Lower leg skin (tissue), 4 donors: ENCODE measurements around the gene PRX. TPM values are rescaled to one million over a fixed set of nuclear protein-coding genes. Genes with fewer than 3 reads are reported as not detected.

Source experiments
- DNase-seq, 2 donors: peaks; one replicate each; pipeline ENCODE4 v3.0.0-alpha.2; 2019; ENCODE audit warnings: low spot score in 2 of 2
- H3K4me3 ChIP-seq: fragments of 200-600 bp; sonication (generic); 2 replicates; pipeline ENCODE4 v1.5.1; 2017; ENCODE audit warnings: mild to moderate bottlenecking, low read depth; ENCODE audit not compliant: poor library complexity, severe bottlenecking
- POLR2A ChIP-seq, 2 donors: fragments of 450-650 bp; IDR thresholded peaks; one replicate each; pipeline ENCODE4 v1.6.1; 2016 to 2017; ENCODE audit warnings: antibody characterized with exemption in 2 of 2, mild to moderate bottlenecking in 1 of 2, moderate library complexity in 1 of 2
- WGBS, 2 donors: methylation state at CpG; one replicate each; pipeline ENCODE4 v1.1.5; 2018; 5-methylcytosine and 5-hydroxymethylcytosine counted together
- intact Hi-C: fragments of 100-400 bp; cut with DNase I; formaldehyde crosslinking; loops from one replicate; pipeline ENCODE4 v1.15.0; 2023; ENCODE audit warnings: low total_unique reads
- total RNA-seq, 4 donors: library from RNA; depleted of rRNA; stranded (reverse); fragments of >200 nt; gene quantifications; one replicate each; pipeline ENCODE4 v1.1.0, GENCODE V29; 2016
- TF ChIP-seq, protein P1 (sequence below), 3 donors: fragments of 450-650 bp; IDR thresholded peaks; one replicate each; pipeline ENCODE4 v1.5.1; 2016; ENCODE audit warnings: antibody characterized with exemption in 3 of 3, mild to moderate bottlenecking in 3 of 3, moderate library complexity in 2 of 3

The PRX gene
- total RNA-seq, 4 donors from 2014 or later, result 2.5 to 7.3 (median 5.6) TPM

DNA sequence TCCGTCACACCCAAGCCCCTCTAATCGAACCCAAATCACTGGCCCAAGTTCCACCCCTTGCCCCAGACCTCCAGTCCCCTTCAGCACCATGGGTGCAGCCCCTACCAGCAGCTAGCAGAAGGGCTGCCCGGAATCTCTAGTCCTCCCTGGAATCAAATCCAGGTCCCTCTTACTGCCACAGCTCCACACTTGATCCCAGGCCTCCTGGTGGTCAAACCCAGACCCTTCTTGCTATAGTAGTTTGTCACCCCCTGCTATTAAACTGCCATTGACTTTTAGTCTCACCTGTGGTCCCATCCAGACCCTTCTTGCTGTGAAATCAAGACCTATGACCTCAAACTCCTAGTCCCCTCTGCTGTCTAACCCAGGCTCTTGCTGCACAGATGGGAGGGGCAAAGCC lies 31.9 kb downstream of the PRX start:
- H3K4me3 ChIP-seq, result no peak overlapping the region
- no peak for DNase-seq
- TF ChIP-seq, protein P1, sequence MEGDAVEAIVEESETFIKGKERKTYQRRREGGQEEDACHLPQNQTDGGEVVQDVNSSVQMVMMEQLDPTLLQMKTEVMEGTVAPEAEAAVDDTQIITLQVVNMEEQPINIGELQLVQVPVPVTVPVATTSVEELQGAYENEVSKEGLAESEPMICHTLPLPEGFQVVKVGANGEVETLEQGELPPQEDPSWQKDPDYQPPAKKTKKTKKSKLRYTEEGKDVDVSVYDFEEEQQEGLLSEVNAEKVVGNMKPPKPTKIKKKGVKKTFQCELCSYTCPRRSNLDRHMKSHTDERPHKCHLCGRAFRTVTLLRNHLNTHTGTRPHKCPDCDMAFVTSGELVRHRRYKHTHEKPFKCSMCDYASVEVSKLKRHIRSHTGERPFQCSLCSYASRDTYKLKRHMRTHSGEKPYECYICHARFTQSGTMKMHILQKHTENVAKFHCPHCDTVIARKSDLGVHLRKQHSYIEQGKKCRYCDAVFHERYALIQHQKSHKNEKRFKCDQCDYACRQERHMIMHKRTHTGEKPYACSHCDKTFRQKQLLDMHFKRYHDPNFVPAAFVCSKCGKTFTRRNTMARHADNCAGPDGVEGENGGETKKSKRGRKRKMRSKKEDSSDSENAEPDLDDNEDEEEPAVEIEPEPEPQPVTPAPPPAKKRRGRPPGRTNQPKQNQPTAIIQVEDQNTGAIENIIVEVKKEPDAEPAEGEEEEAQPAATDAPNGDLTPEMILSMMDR (IDR thresholded peaks at IDR 0.05), result no peak
- TF ChIP-seq POLR2A (IDR thresholded peaks at IDR 0.05), result no peak
- intact Hi-C loops, result no loop called here
- 74 to 92% methylated on average over 3 of the region's 3 CpGs for WGBS, 2 donors

DNA sequence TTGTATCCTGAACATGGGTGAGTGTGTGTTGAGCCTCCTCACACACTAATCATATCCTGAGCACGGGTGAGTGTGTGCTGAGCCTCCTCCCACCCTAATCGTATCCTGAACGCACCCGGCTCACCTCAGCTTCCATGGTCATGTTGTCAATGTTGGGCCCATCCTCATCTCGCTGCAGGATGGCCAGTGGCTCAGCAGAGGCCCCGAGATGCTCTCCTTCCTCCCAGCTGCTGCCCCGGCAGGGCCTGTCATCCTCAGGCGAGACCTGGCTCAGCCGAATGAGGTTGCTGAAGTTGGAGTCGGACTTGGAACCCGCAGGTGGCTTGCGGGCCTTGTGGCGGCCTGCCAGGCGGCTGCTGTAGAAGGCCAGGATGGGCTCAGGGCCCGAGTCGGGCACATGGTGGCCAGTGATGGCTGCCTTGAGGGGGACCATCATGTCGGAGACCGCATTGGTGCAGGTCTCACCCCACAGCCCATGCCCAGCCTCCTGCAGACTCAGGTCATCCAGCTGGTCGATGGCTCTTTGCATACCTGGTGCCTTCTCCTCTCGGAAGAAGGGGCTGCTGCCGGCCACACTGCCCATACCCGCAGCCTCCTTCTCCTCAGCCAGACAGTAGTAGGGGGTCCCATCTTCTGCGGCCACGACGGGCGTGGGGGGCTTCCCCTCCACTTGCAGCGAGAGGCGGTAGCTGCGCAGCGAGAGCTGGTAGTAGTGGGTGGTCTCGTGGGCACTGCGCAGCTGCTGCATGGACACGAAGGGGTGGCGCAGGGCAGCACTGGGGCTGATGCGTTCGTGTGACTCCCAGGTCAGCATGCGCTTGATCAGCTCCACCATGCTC lies 32.8 kb downstream of the PRX start:
- TF ChIP-seq, protein P1 (IDR thresholded peaks at IDR 0.05), result no peak
- no peak for TF ChIP-seq POLR2A (IDR thresholded peaks at IDR 0.05)
- WGBS, 2 donors, result 86 to 88% methylated on average over 23 to 29 of the region's 37 CpGs
- no peak for DNase-seq
- intact Hi-C loops, result no loop called here
- H3K4me3 ChIP-seq, result no peak overlapping the region

DNA sequence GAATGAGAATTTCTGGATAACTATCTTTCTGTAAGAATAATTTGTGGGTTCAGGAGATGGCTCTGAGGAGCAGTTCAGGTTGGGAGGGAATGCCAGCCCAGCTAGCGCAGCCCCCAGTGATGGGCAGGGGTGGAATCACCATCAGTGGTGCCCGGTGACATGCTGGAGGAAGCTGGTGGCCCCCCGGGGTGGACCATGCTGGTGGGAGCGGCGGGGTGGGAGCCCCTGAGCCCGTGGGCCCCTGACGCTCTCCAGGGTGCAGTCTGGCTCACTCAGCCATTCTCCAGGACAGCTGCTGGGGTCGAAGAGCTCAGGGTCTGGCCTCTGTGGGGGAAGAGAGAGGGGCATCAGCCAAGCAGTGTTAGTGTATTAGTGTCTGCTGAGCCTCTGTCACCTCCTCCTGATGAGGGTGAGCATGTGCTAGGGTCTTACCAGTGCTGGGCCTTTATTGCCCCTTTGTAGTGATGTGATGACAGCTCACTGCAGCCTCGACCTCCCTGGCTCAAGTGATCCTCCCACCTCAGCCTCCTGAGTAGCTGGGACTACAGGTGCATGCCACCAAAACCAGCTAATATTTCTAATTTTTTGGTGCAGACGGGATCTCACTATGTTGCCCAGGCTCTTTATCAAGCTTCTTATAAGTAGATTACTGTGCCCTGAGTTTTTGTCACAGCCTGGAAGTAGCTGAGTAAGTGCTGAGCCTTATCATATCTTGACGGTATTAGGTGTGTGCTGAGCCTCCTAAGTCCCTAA lies 33.6 kb downstream of the PRX start:
- H3K4me3 ChIP-seq, result no peak overlapping the region
- intact Hi-C loops, result no loop called here
- TF ChIP-seq, protein P1 (IDR thresholded peaks at IDR 0.05), result no peak
- 80 to 84% methylated on average over 7 to 11 of the region's 11 CpGs for WGBS, 2 donors
- DNase-seq, result no peak

DNA sequence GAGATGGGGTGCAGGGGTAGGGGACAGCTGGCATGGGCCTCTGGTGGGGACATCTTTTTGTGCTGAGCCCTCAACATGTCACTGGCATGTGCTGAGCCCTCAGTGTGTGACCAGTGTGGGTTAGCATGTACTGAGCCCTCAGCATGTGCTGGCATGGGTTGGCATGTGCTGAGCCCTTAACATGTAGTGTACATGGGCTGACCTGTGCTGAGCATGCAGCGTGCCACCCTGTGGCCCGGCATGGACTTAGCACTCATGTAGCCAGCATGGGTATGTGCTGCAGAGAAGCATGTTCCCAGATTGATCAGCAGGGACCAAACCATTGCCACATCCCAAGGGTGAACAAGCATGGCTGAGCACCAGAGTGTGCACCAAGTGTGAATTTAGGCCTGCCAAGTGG lies 34.7 kb downstream of the PRX start:
- intact Hi-C loops, result no loop called here
- DNase-seq, result no peak
- H3K4me3 ChIP-seq, result no peak overlapping the region
- TF ChIP-seq, protein P1 (IDR thresholded peaks at IDR 0.05), result no peak
- TF ChIP-seq POLR2A (IDR thresholded peaks at IDR 0.05), result no peak
- 58 to 71% methylated on average over 2 of the region's 2 CpGs for WGBS, 2 donors

DNA sequence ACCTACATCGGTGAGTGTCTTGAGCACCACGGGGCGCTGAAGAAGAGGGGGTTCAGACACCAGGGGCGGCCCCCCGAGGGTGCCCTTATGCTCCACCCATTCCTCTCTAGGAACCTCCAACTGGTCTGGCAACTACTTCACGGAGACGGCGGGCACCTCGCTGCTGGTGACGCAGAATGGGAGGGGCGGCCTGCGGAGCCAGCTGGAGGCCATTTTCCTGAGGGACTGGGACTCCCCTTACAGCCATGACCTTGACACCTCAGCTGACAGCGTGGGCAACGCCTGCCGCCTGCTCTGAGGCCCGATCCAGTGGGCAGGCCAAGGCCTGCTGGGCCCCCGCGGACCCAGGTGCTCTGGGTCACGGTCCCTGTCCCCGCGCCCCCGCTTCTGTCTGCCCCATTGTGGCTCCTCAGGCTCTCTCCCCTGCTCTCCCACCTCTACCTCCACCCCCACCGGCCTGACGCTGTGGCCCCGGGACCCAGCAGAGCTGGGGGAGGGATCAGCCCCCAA lies 35.2 kb downstream of the PRX start:
- intact Hi-C loops, result no loop called here
- H3K4me3 ChIP-seq, result no peak overlapping the region
- no peak for DNase-seq
- TF ChIP-seq, protein P1 (IDR thresholded peaks at IDR 0.05), result no peak
- TF ChIP-seq POLR2A (IDR thresholded peaks at IDR 0.05), result no peak
- 81 to 85% methylated on average over 24 to 25 of the region's 25 CpGs for WGBS, 2 donors
